Measurements from ENCODE around the gene EBF4. TPM values are rescaled to one million over a fixed set of nuclear protein-coding genes. Genes with fewer than 3 reads are reported as not detected.

The EBF4 gene
- total and polyA plus RNA-seq, 2 donors (not counting 1 experiment from before 2014, with no cell fraction given), result 0.81 to 5.0 TPM

GRCh38 chr20:2740702-2741101 is 48.1 kb downstream of the EBF4 start:
- Mint-ChIP-seq H3K4me1 (peaks cover 6% of the 10 kb centered on the region), H3K27me3 (peaks cover 42% of the 10 kb centered on the region), H3K4me3 (no peak overlapping the region), H3K9me3 (ENCODE audit: insufficient read depth) (no peaks in the 10 kb centered on the region), H3K27ac (no peak overlapping the region)
- WGBS (ENCODE audit: insufficient coverage), result 89% methylated on average over 5 of the region's 6 CpGs
- DNase-seq (no peak), ATAC-seq (ENCODE audit: low read depth) (no peak)
- Histone ChIP-seq H3K79me2 (ENCODE audit: control insufficient read depth, insufficient read depth, low read length) (no peaks in the 10 kb centered on the region), H3K9me3 (ENCODE audit: control extremely low read depth in 1 of 3, control insufficient read depth in 2 of 3, insufficient read depth in 1 of 3, low read length in 2 of 3) (peaks cover 0 to 3% (median 0%) of the 10 kb centered on the region in 3 donors), H3K27ac (ENCODE audit: low read length in 2 of 2) (no peak overlapping the region), H3K9ac (ENCODE audit: low read length) (no peak overlapping the region), H3K4me1 (ENCODE audit: control insufficient read depth in 2 of 2, insufficient read depth in 2 of 2, low read length in 2 of 2) (peaks cover 0 to 6% of the 10 kb centered on the region in 2 donors), H3K4me2 (replicated peaks; ENCODE audit: low read depth, low read length, poor library complexity, severe bottlenecking) (no peak overlapping the region), H3K4me3 (ENCODE audit: control extremely low read depth in 1 of 5, extremely low read depth in 1 of 5, insufficient read depth in 1 of 5, low read depth in 2 of 5, low read length in 4 of 5) (no peak overlapping the region), H3K27me3 (replicated peaks in 1 of 4; ENCODE audit: control extremely low read depth in 1 of 4, control insufficient read depth in 3 of 4, insufficient read depth in 4 of 4, low read length in 3 of 4) (peaks cover 0 to 23% (median 12%) of the 10 kb centered on the region in 4 experiments), H3K36me3 (replicated peaks in 1 of 2; ENCODE audit: control extremely low read depth in 1 of 2, control insufficient read depth in 1 of 2, extremely low read depth in 1 of 2, insufficient read depth in 2 of 2, low read length in 1 of 2) (no peaks in the 10 kb centered on the region), H4K20me1 (ENCODE audit: control insufficient read depth, insufficient read depth, low read length, poor library complexity, severe bottlenecking) (no peaks in the 10 kb centered on the region), H2AFZ (ENCODE audit: insufficient read depth, low read depth, low read length, poor library complexity, severe bottlenecking) (no peak overlapping the region)
- TF ChIP-seq, protein P1, sequence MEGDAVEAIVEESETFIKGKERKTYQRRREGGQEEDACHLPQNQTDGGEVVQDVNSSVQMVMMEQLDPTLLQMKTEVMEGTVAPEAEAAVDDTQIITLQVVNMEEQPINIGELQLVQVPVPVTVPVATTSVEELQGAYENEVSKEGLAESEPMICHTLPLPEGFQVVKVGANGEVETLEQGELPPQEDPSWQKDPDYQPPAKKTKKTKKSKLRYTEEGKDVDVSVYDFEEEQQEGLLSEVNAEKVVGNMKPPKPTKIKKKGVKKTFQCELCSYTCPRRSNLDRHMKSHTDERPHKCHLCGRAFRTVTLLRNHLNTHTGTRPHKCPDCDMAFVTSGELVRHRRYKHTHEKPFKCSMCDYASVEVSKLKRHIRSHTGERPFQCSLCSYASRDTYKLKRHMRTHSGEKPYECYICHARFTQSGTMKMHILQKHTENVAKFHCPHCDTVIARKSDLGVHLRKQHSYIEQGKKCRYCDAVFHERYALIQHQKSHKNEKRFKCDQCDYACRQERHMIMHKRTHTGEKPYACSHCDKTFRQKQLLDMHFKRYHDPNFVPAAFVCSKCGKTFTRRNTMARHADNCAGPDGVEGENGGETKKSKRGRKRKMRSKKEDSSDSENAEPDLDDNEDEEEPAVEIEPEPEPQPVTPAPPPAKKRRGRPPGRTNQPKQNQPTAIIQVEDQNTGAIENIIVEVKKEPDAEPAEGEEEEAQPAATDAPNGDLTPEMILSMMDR (IDR thresholded peaks at IDR 0.05), result no peak
- POLR2A ChIA-PET, result no interaction called here
- intact Hi-C loops (cut with micrococcal nuclease), result no loop called here
- CTCF ChIA-PET, result interaction anchor here (0.7 to 1.5 kb wide), 6 partner anchors 12 to 261 kb away, joined by 3 to 5 read pairs (median 4); no protein-coding TSS in a partner anchor

- CTCF ChIA-PET, result interaction anchor here (1.2 to 1.8 kb wide), 8 partner anchors 10 to 534 kb away, joined by 3 to 5 read pairs (median 4); no protein-coding TSS in a partner anchor
- no peak overlapping the region for H3K27ac ChIP-seq (ENCODE audit: low read length in 2 of 2)
- H3K9me3 ChIP-seq (ENCODE audit: control extremely low read depth in 1 of 3, control insufficient read depth in 2 of 3, insufficient read depth in 1 of 3, low read length in 2 of 3), result peaks cover 0 to 3% (median 0%) of the 10 kb centered on the region in 3 donors
- intact Hi-C loops (cut with micrococcal nuclease), result no loop called here
- H3K27ac Mint-ChIP-seq, result no peak overlapping the region
- H3K4me3 ChIP-seq (ENCODE audit: control extremely low read depth in 1 of 5, extremely low read depth in 1 of 5, insufficient read depth in 1 of 5, low read depth in 2 of 5, low read length in 4 of 5), result no peak overlapping the region
- H3K9me3 Mint-ChIP-seq (ENCODE audit: insufficient read depth), result no peaks in the 10 kb centered on the region
- H3K36me3 ChIP-seq (replicated peaks in 1 of 2; ENCODE audit: control extremely low read depth in 1 of 2, control insufficient read depth in 1 of 2, extremely low read depth in 1 of 2, insufficient read depth in 2 of 2, low read length in 1 of 2), result no peaks in the 10 kb centered on the region
- H3K4me3 Mint-ChIP-seq, result no peak overlapping the region
- no peaks in the 10 kb centered on the region for H4K20me1 ChIP-seq (ENCODE audit: control insufficient read depth, insufficient read depth, low read length, poor library complexity, severe bottlenecking)
- H3K4me1 Mint-ChIP-seq, result peaks cover 6% of the 10 kb centered on the region
- H3K4me1 ChIP-seq (ENCODE audit: control insufficient read depth in 2 of 2, insufficient read depth in 2 of 2, low read length in 2 of 2), result peaks cover 0 to 6% of the 10 kb centered on the region in 2 donors
- no peak for ATAC-seq (ENCODE audit: low read depth)
- no CpG with 5 or more reads among the region's 3 CpGs for WGBS (ENCODE audit: insufficient coverage)
- TF ChIP-seq, protein P1 (IDR thresholded peaks at IDR 0.05), result no peak
- no peak overlapping the region for H3K9ac ChIP-seq (ENCODE audit: low read length)
- H3K27me3 ChIP-seq (replicated peaks in 1 of 4; ENCODE audit: control extremely low read depth in 1 of 4, control insufficient read depth in 3 of 4, insufficient read depth in 4 of 4, low read length in 3 of 4), result peaks cover 0 to 25% (median 10%) of the 10 kb centered on the region in 4 experiments
- DNase-seq, result no peak
- POLR2A ChIA-PET, result no interaction called here
- no peaks in the 10 kb centered on the region for H3K79me2 ChIP-seq (ENCODE audit: control insufficient read depth, insufficient read depth, low read length)
- H3K27me3 Mint-ChIP-seq, result peaks cover 41% of the 10 kb centered on the region
- no peak overlapping the region for H3K4me2 ChIP-seq (replicated peaks; ENCODE audit: low read depth, low read length, poor library complexity, severe bottlenecking)
- no peak overlapping the region for H2AFZ ChIP-seq (ENCODE audit: insufficient read depth, low read depth, low read length, poor library complexity, severe bottlenecking)
These were observed 48.9 kb downstream of the EBF4 start for GRCh38 chr20:2741463-2741862.
